Measurements from ENCODE around the gene SLC6A17. TPM values are rescaled to one million over a fixed set of nuclear protein-coding genes. Genes with fewer than 3 reads are reported as not detected.

The SLC6A17 gene
- total and polyA plus RNA-seq, 9 of the 15 experiments (the other 6 are each of a cell fraction or from before 2014, with no cell fraction given) = not detected

DNA sequence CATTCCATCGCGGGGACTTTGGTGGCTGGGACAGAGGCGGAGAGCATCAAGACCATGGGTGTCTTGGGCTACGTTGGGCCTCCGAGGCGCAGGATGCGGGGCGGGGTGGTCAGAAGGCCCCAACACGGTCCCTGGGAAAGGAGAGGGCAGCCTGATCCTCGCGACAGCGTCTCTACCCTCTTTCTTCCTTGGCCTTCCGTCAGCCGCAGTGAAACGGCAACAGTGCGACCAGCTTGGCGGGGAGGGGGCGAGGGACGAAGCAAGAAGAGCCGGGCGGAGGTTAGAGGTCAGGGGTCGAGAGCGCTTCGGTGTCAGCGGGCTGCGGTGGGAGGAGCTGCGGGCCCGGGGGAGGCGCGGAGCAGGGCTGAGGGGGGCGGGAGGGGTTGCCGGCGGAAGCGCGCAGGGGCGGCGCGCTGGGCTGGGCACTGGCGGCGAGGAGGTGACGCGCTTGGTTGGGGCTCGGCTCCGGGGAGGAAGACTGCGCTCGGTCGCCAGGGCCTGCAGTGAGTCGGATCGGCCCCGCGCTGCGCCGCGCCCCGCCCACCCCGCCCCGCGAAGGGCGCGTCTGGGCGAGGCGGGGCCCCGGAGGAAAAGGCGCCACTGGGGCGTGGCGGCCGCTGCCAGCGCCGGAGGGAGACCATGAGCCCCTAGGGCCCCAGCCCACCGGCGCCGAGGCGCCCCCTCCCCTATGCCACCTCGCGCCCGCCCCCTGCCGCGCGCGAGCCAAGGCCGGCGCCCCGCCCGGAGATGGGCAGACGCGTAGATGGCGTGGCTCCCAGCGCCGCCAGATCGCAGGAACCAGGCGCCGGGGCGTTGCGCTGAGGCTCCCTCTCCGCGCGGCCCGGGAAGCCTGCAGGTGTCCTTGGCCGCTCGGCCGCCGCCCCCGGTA lies 59.7 kb downstream of the SLC6A17 start, which contains the start of gene KCNC4 (continued):
- TF ChIP-seq, protein P1, sequence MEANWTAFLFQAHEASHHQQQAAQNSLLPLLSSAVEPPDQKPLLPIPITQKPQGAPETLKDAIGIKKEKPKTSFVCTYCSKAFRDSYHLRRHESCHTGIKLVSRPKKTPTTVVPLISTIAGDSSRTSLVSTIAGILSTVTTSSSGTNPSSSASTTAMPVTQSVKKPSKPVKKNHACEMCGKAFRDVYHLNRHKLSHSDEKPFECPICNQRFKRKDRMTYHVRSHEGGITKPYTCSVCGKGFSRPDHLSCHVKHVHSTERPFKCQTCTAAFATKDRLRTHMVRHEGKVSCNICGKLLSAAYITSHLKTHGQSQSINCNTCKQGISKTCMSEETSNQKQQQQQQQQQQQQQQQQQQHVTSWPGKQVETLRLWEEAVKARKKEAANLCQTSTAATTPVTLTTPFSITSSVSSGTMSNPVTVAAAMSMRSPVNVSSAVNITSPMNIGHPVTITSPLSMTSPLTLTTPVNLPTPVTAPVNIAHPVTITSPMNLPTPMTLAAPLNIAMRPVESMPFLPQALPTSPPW (CRISPR knock-in tag; IDR thresholded peaks at IDR 0.05) = peak; percentile 80

DNA sequence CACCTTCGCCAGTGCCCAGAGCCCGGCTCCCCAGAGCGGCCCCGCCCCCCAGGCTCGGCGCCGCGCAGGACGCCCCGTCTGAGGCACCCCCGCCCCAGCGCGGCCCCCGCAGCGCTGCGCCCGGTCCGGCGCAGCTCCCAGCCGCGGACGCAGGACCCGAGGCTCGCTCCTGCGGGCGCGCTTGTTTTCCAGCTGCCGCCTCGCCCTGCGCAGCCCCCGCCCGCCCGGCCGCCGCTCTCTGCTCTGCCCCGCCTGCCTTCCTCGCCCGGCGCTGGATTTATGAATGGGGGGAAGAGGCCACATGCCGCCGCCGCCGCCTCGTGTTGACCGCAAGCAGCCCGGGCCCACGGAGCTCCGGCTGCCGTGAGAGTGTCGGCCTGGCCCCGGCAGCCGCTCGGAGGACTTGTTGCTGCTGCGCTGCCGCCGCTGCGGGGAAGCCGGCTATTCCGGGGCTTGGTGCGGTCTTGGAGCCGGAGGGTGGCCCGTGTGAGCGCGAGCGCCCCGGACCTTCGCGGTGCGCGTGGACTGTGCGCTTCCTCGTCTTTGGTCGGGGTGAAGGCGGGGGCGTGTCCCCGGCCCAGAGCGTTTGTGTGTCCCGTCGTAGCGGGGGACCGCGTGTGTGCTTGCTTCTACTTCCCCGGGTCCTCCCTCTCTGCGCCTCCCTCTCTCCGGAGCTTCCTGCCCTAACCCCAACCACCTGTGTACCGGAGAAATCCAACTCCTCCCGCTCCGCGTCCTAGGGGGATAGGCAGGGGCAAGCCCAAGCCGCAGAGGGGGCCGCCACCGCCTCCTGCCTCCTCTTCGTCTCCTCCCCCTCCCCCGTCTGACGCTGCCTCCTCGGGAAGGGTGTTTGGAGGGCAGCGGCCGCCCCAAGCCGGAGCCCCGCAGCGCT lies 60.6 kb downstream of the SLC6A17 start:
- H3K9me3 ChIP-seq (replicated peaks; ENCODE audit: control insufficient read depth, insufficient read depth, low read depth, low read length) = no peaks in the 10 kb centered on the region
- 6% methylated on average over 77 of the region's 101 CpGs for WGBS (ENCODE audit: insufficient coverage, low coverage, missing lambda C conversion rate)
- H4K20me1 ChIP-seq (replicated peaks; ENCODE audit: control insufficient read depth, insufficient read depth, low read length) = peaks cover 23% of the 10 kb centered on the region
- no peak overlapping the region; the same call in 2 of the 3 replicates for H3K27ac ChIP-seq (ENCODE audit: extremely low read depth, low read depth, low read length)
- DNase-seq (ENCODE audit: extremely low read depth in 1 of 4, low spot score in 3 of 4) (peak; percentile 58 to 86 (median 77)), ATAC-seq (peak; percentile 55), FAIRE-seq (no peak)
- H3K27me3 ChIP-seq (ENCODE audit: control insufficient read depth in 2 of 2, insufficient read depth in 2 of 2, low read length in 2 of 2) = peaks cover 13 to 62% of the 10 kb centered on the region in 2 experiments
- H3K9me1 ChIP-seq (ENCODE audit: control insufficient read depth, insufficient read depth, low read length) = no peaks in the 10 kb centered on the region
- peak overlapping the region; percentile 60 for H3K4me3 ChIP-seq
- H3K79me2 ChIP-seq (ENCODE audit: control insufficient read depth, insufficient read depth, low read length) = no peaks in the 10 kb centered on the region
- no peaks in the 10 kb centered on the region for H3K36me3 ChIP-seq (ENCODE audit: control insufficient read depth, insufficient read depth, low read length)
- peak overlapping the region; percentile 71 for H2AFZ ChIP-seq (ENCODE audit: low read depth, low read length)
- no TSS peak for BruUV-seq (replicated peaks)
- CTCF ChIA-PET (ENCODE audit: low intra/inter-chr PET ratio) = no interaction called here
- intact Hi-C loops (cut with micrococcal nuclease) (no loop called here), in situ Hi-C loops (cut with MboI) (no loop called here)
- H3K4me1 ChIP-seq (replicated peaks in 1 of 2; ENCODE audit: control insufficient read depth in 2 of 2, insufficient read depth in 2 of 2, low read length in 2 of 2) = peaks cover 0 to 28% of the 10 kb centered on the region in 2 experiments; a peak in 3 of 5 replicates
- peak overlapping the region; percentile 45 to 91; a peak in 3 of 4 replicates for H3K9ac ChIP-seq (ENCODE audit: insufficient read depth in 1 of 2, low read depth in 2 of 2, low read length in 2 of 2)
- POLR2A ChIA-PET = interaction anchor here (1.1 to 1.5 kb wide), 2 partner anchors 14 to 94 kb away, joined by 3 to 5 read pairs; no protein-coding TSS in a partner anchor
- H3K4me2 ChIP-seq (ENCODE audit: insufficient read depth, low read length) = peak overlapping the region; percentile 79
- TF ChIP-seq NFYB (IDR thresholded peaks at IDR 0.05; ENCODE audit: extremely low read depth, insufficient read length) (no peak), PRMT5 (CRISPR knock-in tag; IDR thresholded peaks at IDR 0.05) (no peak), DNMT1 (IDR thresholded peaks at IDR 0.05) (no peak), ESRRB (CRISPR knock-in tag; IDR thresholded peaks at IDR 0.05; ENCODE audit: borderline replicate concordance) (no peak), ZNF121 (CRISPR knock-in tag; conservative IDR thresholded peaks at IDR 0.05) (no peak), NFRKB (IDR thresholded peaks at IDR 0.05; ENCODE audit: low read depth) (no peak), TCFL5 (CRISPR knock-in tag; conservative IDR thresholded peaks at IDR 0.05) (no peak), HDAC3 (IDR thresholded peaks at IDR 0.05; ENCODE audit: borderline replicate concordance, partially characterized antibody) (no peak), TCF7L2 (IDR thresholded peaks at IDR 0.05; ENCODE audit: low read depth, low read length) (no peak)
- TF ChIP-seq, protein P2, sequence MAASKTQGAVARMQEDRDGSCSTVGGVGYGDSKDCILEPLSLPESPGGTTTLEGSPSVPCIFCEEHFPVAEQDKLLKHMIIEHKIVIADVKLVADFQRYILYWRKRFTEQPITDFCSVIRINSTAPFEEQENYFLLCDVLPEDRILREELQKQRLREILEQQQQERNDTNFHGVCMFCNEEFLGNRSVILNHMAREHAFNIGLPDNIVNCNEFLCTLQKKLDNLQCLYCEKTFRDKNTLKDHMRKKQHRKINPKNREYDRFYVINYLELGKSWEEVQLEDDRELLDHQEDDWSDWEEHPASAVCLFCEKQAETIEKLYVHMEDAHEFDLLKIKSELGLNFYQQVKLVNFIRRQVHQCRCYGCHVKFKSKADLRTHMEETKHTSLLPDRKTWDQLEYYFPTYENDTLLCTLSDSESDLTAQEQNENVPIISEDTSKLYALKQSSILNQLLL (CRISPR knock-in tag; IDR thresholded peaks at IDR 0.05; ENCODE audit: borderline replicate concordance) = no peak
- TF ChIP-seq, protein P3, sequence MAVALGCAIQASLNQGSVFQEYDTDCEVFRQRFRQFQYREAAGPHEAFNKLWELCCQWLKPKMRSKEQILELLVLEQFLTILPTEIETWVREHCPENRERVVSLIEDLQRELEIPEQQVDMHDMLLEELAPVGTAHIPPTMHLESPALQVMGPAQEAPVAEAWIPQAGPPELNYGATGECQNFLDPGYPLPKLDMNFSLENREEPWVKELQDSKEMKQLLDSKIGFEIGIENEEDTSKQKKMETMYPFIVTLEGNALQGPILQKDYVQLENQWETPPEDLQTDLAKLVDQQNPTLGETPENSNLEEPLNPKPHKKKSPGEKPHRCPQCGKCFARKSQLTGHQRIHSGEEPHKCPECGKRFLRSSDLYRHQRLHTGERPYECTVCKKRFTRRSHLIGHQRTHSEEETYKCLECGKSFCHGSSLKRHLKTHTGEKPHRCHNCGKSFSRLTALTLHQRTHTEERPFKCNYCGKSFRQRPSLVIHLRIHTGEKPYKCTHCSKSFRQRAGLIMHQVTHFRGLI (CRISPR knock-in tag; IDR thresholded peaks at IDR 0.05) = no peak

Measured in K562 (cell line).